Esophagus muscularis mucosa (tissue), 4 donors: ENCODE results near the gene LAMA1.

Source experiments
- CTCF ChIP-seq, 3 experiments: fragments of 200-600 bp in 2 of 3; fragments of 450-650 bp in 1 of 3; sonication (generic) in 2 of 3; IDR thresholded peaks; one replicate each; pipeline ENCODE4 v1.5.1; 2017 to 2019; ENCODE audit warnings: antibody characterized with exemption in 3 of 3, mild to moderate bottlenecking in 2 of 3, moderate library complexity in 1 of 3
- EP300 ChIP-seq: sonication (generic); formaldehyde crosslinking; IDR thresholded peaks from one replicate; pipeline ENCODE4 v1.6.1; 2017; ENCODE audit warnings: antibody characterized with exemption
- POLR2A ChIP-seq: fragments of 450-650 bp; IDR thresholded peaks from one replicate; pipeline ENCODE4 v1.6.1; 2017; ENCODE audit warnings: antibody characterized with exemption, moderate library complexity, mild to moderate bottlenecking, low read depth
- POLR2AphosphoS5 ChIP-seq, 2 donors: sonication (generic); formaldehyde crosslinking; IDR thresholded peaks; one replicate each; pipeline ENCODE4 v1.6.1; 2017; ENCODE audit warnings: antibody characterized with exemption in 2 of 2

- TF ChIP-seq CTCF (IDR thresholded peaks at IDR 0.05) (no peak), POLR2A (no peak), EP300 (no peak), POLR2AphosphoS5 (IDR thresholded peaks at IDR 0.05) (no peak)
These were observed 174.9 kb downstream of the LAMA1 start for GRCh38 chr18:6942742-6943141.
